NCI-H82 (cell line): ENCODE measurements around the gene KDM4C.
A peak's percentile ranks its signal among the peaks of the same experiment; 100 is the strongest.

Experiments used
- DNase-seq: peaks from one replicate; lab custom pipeline; 2025; lab: John Stamatoyannopoulos, UW

KDM4C gene

DNA sequence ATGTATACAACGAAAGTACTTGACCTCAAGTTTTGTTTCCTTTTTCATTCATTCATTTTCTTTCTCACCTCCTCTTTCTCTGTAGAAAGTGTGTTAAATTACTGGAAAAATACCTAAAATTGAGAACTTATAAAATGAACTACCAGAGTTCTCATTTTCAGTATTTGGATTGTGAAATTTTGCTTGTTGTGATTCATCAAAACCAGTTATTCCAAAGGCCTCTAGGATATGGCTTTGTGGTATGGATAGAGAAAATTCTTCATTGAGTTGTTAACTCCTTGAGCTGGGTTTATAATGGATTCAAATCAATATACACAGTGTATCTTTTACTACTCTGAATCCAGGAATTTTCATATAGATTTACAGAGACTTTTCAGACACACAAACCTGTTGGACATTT lies 287.6 kb downstream of the KDM4C start:
- no peak for DNase-seq

DNA sequence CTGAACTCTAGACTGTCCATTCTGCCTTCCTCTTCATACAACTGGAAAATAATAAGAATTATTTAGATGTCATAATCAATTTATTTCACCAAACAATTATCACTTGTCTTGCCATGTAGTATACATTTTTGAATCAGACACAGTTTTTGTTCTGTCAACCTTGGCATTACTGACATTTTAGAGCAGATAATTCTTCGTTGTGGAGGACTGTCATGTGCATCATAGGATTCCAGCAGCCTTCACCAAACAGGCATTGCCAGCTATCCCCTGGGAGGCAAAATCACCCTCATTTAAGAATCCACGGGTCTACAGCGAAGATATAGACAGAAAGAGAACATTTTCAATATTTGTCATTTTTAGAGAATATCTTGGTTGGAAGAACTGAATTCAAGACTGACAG lies 293.9 kb downstream of the KDM4C start:
- no peak for DNase-seq

DNA sequence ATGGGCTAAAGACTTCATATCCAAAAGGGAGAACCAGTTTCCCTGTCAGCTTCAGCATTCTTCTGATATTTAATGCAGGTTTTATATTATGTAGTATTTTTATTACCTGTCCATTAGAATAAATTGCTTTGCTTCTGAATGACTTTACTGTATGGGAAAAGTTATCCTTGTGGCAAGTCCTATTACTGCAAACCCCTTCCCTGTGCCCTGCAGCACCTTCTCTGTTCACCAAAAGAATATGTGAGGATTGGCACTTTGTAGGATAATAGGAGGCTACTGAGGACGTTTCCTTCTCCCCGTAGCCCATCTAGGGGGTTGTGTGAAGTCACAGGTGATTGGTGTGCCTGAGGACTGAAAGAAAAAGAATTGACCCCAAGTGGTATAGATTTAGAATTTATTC lies 296.1 kb downstream of the KDM4C start:
- DNase-seq = no peak

DNA sequence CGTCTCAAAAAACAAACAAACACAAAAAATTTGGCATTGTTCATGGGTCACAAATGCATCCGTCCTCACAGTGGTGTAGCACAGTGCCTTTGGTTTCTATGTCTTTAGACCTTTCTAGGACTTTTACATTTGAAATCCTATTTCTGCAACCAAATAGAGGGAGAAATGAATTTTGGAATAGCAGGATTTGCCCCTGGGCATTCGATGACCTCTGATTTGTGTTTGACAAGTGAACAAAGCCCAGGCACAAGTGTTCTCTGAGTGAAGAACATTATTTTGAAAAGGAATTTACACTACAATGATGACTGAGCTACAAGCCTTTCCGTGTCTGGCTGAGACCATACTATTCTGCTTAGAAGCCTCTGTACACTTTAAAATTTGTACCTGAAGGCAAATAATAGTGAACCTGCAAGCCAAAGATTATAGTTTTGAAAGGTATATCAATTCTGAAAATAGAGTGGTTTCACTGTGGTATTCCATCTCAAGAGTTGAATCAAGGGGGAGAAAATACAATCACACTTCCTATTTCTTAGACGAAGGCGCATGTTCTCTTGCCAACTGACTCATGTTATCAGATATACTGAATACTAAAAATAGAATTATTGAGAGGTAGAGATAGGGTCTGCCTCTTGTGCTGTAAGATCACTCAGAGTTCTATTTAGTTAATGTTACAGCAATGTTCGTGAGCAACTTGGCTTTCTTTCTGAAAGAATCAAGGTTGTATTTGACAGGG lies 297.6 kb downstream of the KDM4C start:
- DNase-seq = no peak

DNA sequence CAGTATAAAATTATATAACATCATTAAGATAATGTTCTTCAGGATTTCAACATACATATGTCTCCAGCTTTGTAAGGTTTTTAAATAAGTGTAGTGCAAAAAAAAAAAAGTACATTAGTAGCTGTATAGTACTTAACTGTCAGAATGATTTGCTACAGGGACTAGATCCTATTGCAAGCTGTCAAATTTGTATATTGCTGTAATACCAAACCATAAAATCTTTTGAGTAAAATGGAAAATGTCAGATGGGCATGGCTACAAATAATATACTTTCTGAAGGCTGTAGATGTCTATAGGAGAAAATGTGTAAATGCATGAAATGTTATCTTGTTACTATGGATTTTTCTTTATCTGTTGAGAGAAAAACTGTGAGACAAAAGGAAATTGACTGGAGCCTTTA lies 298.5 kb downstream of the KDM4C start:
- DNase-seq = no peak

DNA sequence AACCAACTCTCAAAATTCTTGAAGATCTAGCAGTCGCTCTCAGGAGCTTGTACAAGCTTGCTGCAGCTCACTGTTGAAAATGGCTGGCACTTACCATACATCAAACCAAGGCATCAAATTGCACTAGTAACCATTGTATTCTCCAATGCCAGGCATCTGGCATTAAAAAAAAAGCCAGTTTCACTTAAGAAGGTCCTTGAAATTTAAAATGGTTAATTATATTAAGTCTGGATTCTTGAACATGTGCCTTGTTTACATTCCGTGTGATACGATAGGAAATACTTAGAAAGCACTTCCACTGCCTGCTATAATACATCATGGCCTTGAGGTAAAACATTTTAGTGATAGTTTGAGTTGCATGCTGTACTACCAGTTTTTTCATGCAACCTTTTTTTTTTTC lies 300.7 kb downstream of the KDM4C start:
- no peak for DNase-seq

DNA sequence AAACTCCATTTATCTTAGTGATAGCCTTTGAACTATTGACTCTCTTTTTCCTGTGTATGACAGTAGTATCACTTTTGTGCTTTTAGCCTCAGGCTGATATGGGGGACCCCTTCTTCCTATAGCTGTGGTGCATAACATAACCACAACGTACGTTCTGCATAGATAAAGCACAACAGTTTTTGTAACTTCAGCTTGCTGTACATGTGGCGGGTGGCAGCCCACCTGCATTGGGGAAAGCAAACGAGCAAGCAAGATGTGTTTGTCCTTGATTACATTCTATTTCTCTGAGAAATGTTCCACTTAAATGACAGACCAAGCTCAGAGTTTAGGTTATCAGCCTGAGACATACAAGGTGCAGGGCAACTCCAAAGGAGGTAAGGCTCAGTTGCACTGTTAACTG lies 309.4 kb downstream of the KDM4C start:
- no peak for DNase-seq

DNA sequence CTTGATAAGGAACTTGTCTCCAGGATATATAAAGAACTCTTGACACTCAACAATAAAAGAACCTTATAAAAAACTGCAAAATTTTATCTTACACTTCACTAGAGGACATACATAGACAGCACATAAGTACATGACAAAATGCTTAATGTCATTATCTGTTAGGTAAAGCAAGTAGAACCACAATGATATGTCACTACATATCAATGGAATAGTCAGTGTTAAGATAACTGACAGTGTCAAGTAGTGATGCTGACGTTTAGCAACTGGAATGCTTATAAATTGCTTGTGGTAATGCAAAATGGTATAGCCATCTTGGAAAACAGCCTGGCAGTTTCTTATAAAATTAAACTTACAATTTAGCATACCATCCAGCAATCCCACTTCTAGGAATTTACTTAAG lies 314.1 kb downstream of the KDM4C start:
- DNase-seq = no peak

DNA sequence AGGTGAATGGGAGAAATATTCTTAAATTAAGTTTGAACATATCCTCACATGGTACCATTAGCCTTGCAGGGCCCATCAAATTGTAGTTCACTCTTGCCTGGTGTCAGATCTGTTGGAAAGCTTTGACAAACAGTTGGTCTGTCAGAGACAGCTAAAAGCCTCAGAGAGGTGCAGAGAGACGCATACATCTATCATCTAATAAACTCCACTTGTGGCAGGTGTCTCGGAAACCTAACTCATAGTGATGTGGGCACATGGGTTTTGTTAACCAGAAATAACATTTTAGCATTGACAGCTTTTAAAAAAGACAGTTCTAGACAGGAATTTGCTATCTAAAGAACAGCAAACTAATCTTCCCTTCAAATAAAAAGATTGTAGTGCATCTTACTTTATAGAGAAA lies 315.9 kb downstream of the KDM4C start:
- no peak for DNase-seq

DNA sequence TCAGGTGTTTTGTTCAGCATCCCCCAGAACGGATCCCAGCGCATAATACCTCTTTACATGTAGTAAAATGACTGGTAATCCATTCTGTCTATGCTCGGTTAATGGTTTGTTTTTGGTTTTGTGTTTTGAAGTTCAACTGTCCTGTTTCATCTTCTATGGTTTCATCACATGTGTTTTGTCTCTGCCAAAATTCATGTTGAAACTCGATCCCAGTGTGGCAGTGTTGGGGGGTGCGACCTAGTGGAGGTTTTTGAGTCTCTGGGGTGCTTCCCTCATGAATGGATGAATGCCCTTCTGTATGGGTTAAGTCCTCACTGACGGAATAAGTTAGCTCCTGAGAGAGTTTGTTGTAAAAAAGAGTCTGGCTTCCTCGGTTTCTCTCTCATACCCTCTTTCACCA lies 317.4 kb downstream of the KDM4C start:
- no peak for DNase-seq

DNA sequence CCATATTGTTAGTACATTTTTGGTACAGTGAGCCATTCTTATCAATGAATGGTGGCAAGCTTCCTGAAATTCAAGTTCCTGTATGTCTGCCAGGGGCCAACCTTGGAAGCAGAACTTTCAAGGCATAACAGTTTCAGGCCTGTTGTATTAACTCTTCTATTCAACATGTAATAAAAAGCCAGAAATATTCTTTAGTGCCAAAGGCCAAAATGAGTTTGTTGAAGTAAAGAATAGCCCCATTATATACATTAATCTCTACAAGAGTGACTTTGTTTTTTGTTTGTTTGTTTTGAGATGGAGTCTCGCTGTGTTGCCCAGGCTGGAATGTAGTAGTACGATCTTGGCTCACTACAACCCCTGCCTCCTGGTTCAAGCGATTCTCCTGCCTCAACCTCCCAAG lies 321.3 kb downstream of the KDM4C start:
- DNase-seq = no peak

DNA sequence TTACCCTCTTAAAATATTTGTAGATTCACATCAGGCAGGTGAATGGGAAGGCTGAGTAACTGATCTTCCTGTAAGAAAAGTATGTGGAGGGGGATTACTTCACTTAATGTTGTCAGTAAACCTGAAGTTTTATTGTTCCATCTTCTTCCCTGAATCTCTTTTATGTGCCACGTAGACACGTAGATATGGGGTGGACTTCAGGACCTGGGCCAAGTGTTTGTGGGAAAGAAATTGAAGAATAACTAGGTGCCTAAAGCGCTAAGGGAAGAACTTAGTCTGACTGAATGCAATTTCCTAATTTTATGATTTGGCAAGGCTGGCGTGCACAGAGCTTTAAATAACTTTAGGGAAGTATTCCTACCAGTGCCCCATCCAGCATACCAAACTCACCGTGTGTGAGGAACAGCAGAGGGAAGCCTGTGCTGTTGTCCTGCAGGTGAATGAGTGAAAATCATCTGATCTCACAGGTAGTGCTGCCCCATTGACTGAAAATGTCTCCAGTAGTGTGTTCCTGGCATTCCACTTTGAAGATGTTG lies 323.4 kb downstream of the KDM4C start:
- DNase-seq = no peak

DNA sequence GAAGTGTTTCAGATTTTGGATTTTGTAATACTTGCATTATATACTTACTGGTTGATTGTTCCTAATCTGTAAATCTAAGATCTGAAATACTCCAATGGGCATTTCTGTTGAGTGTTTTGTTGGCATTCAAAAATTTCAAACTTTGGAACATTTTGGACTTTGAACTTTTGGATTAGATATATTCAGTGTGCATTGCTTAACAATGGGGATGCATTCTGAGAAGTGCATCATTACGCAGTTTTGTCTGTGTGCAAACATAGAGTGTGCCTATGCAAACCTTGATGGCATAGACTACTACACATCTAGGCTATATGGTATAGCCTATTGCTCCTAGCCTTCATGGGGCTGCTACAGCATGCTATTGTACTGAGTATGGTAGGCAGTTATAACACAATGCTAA lies 325.4 kb downstream of the KDM4C start:
- DNase-seq = no peak

DNA sequence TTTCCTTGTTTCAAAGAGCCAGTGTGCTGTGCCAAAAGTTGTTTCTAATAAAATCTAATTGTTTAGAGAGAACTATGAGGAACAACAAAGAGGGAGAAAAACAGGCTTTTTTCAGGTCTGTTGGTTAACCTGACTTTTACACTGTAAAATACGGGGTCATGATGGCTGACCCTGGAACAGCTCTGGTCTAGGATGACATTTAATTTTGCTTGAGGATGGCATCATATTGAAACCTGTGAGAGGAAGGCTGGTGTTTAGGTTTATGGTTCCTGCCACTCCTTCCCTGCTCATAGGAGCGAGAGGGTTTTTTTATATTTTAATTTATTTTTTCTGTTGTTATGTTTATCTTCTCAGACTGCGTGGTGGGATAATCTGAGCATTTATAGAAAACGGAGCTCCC lies 327.6 kb downstream of the KDM4C start:
- no peak for DNase-seq

DNA sequence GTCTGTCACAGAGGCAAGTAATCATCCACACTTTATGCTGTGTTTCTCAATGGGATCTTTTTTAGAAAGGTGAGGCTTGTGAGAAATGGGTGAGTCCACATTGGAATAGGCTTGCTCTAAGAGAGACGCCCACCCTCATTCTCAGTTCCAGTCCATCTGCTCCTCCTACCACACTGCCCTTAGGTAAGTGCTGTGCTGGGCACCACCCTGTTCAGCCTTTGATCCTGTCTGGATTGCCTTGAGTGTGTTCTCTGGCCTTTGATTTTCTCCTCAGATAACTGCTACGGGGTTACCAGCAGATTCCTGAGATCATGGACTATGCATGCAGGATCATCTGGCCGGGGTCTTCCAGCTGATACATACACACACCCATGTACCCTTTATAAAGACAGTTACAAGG lies 328.6 kb downstream of the KDM4C start:
- DNase-seq = no peak

DNA sequence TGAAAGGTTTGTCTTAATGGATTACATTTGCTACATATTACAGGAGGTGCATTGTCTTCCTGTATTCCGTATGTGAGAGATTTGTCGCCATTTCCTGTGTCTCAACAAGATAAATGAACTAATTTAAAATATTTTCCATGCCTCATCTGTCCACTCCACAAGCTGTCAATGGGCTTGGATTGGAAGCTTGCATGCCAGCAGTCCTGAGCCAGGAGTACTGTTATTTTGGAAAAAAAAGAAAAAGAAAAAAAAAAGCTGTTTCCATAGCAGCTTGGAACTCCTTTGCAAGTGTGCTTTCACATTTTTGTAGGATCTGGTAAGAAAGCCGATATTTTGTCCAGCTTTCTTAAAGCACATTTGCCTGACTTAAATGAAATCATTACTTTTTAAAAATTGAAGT lies 330.8 kb downstream of the KDM4C start:
- DNase-seq = no peak

DNA sequence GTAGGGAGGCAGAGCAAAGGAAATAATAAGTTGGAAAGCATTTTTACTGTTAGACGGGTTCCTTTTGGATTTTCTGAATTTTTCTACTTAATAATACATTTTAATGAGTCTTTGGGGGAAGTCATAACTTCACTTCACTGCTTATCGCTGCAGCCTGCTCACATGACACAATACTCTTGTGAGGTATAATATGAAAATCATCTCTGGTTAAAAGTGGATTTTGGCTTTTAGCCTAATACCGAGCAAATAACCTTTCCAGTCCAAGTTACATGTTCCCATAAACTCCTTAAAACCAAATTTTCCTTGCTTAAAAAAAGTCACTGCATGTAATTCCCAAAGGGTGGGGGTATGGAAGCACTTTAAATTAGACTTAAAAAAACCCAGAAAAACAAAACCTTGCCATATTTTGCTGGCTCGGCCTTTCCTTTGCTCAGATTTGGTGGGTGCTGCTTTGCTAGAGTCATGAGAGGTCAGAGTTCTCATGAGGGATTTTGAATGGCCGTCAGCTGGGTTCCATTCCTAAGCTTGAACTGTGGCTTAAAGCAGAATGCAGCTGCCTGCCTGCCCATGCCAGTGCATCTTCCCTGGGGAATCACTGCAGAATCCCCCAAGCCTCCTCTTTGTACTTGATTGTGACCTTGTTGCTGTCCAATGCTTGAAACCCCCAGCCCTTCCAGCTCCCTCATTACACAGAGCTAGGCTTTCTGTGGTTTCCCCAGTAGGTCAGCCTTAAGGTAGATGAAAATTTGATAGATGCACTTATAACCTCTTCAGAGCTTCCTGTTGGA lies 331.8 kb downstream of the KDM4C start:
- peak; percentile 58 for DNase-seq

DNA sequence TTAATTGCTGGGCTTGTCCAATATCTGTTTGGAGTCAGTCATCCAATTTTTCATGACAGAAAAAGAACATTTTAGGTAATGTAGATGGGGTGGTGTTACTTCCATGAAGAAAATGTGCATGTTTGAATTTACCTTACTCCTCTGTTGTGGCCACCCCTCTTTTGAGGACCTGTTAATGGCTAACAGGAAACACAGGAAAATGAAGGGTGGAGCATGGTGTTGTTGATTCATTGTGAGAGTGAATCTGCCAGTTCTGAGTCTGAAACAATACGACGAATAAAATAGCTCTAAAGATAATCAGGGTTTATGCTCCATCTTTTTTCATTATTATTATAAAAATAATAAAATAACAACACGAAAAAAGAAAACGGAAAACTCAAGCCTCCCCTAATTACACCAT lies 335.3 kb downstream of the KDM4C start:
- no peak for DNase-seq

DNA sequence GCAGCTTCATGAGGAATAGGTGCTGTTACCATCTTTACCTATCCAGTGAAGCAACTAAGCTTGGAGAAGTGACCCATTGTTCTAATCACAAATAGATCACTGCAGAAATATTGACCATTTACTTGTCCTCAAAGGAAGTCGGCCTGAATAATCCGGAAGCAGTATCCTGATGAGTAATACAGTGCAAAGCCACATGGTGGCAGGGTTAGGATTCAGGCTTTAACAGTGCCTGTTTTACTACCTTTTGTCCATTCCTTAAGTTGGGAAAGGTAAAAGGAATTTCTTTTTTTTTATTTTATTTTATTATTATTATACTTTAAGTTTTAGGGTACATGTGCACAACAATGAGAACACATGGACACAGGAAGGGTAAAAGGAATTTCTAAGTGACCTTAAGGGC lies 336.3 kb downstream of the KDM4C start:
- DNase-seq = peak; percentile 17

DNA sequence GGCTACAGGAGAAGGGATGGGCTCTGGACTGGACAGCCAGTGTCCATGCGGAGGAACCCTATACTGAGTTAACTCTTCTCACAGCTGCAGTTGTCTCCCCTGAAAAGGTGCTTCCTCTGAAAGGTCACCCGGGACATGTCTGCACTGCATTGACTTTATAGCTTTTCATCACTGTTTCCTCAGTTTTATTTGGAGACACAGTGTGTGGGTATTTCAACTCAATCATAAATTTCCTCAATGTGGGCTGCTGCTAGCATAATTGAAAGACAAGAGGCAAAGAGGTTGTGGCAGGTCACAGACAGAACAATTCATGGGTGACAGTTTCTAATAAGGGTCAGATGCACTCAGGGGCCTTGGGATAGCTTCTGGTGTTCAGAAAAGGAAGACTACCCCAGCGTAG lies 336.8 kb downstream of the KDM4C start:
- no peak for DNase-seq

DNA sequence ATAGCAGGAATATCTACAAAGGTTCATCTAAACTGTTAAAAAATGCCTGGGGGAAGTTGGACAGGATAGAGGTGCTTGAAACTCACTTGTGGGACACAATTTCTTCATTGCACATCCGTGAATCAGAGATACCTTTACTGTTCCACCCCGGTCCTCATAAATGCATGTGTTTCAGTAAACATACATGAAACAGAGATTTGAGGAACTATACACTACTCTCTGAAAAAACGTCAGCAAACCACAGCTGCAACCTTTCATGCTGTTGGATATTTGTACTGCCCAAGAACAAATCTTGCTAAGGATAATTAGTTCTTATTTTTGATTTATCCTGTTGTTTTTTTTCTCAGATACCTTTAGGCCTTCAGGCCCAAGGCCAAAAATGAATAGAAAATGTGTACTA lies 337.3 kb downstream of the KDM4C start:
- DNase-seq = no peak

DNA sequence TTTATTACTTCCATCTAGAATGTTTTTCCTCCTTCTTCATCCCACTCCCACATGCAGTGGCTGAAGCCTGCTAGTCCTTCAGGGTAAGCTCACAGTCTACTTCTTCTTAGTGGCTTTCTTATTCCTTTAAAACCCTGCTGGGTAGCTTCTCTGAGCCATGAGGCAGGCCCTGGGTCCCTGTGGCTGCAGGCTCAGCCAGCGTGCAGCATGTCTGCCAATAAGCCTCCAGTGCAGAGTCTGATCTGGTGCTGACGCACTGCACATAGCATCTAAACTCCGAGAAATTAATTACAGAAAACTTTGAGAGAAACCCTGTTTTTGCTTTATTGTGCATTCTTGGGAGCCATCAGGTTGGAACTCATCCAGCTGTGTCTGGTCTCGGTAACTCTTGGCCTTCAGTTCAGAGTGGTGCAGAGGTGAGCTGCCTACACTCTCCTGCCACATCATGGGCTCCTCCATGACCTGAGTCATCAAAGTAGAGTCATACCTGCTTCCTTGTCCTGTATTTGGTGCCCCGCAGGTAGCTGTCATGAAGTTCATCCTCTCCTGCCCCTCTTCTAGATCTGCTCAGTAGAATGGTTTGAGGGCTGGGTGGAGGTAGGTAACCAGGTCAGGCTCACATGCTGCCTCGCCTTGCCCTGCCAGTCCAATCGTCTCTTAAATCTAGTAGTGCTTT lies 339.4 kb downstream of the KDM4C start:
- no peak for DNase-seq
